Gastroesophageal sphincter (tissue), 4 donors: Measurements from ENCODE around the gene IFNA1. TPM values are rescaled to one million over a fixed set of nuclear protein-coding genes. Genes with fewer than 3 reads are reported as not detected.

Source experiments
- total RNA-seq, 4 donors: library from RNA; depleted of rRNA; stranded (reverse); fragments of >200 nt; gene quantifications; one replicate each; pipeline ENCODE4 v1.1.0, GENCODE V29; 2016

The IFNA1 gene
- total RNA-seq, 4 donors from 2014 or later = not detected

Other genes starting within 250 kb of the IFNA1 start
- gene IFNA7, start 238.2 kb upstream of the IFNA1 start, total RNA-seq = not detected
- gene IFNA10, start 233.3 kb upstream of the IFNA1 start, total RNA-seq = not detected
- gene IFNA16, start 223.1 kb upstream of the IFNA1 start, total RNA-seq = not detected
- not detected for gene IFNA17, start 212.2 kb upstream of the IFNA1 start, total RNA-seq
- under 1 TPM in 1 of 4 donors, not detected in 3; 0.40 TPM for gene IFNA14, start 200.4 kb upstream of the IFNA1 start, total RNA-seq
- not detected for gene IFNA5, start 135.1 kb upstream of the IFNA1 start, total RNA-seq
- gene KLHL9, start 105.0 kb upstream of the IFNA1 start, total RNA-seq = 10 to 100 TPM; 20.5 to 32.1 (median 24.4) TPM
- not detected for gene IFNA6, start 89.6 kb upstream of the IFNA1 start, total RNA-seq
- not detected for gene IFNA13, start 72.4 kb upstream of the IFNA1 start, total RNA-seq
- gene IFNA2, start 55.0 kb upstream of the IFNA1 start, total RNA-seq = not detected
- not detected for gene IFNA8, start 31.3 kb upstream of the IFNA1 start, total RNA-seq
- gene IFNE, start 41.9 kb downstream of the IFNA1 start, total RNA-seq = not detected